Neural cell (in vitro differentiated cells): ENCODE measurements around the gene NFIA. TPM values are rescaled to one million over a fixed set of nuclear protein-coding genes. Genes with fewer than 3 reads are reported as not detected.

ENCODE experiments used
- H2AFZ ChIP-seq: fragments of 200-600, 300-800 bp; sonication (generic), shearing (Covaris generic); 2 replicates; pipeline ENCODE4 v1.6.0; 2014; ENCODE audit warnings: low read depth, mild to moderate bottlenecking, antibody characterized with exemption, low read length, moderate library complexity
- H3F3A ChIP-seq: fragments of 200-600 bp; shearing (Covaris generic); 2 replicates; pipeline ENCODE4 v1.6.1; 2016; ENCODE audit warnings: mild to moderate bottlenecking, moderate library complexity, mixed read lengths, antibody characterized with exemption, low read length; ENCODE audit not compliant: insufficient read depth, poor library complexity, severe bottlenecking
- H3K27ac ChIP-seq: fragments of 200-600, 300-800 bp; sonication (generic), shearing (Covaris generic); 2 replicates; pipeline ENCODE4 v1.5.1; 2014; ENCODE audit warnings: mild to moderate bottlenecking, low read length, moderate library complexity
- H3K27me3 ChIP-seq: fragments of 300-800, 200-600 bp; sonication (generic), shearing (Covaris generic); 2 replicates; pipeline ENCODE4 v1.6.0; 2014; ENCODE audit warnings: mild to moderate bottlenecking, low read depth, low read length, moderate library complexity; ENCODE audit not compliant: insufficient read depth
- H3K36me3 ChIP-seq: fragments of 300-800, 200-600 bp; sonication (generic), shearing (Covaris generic); 2 replicates; pipeline ENCODE4 v1.5.1; 2014; ENCODE audit warnings: mild to moderate bottlenecking, antibody characterized with exemption, low read length, moderate library complexity; ENCODE audit not compliant: insufficient read depth
- H3K4me2 ChIP-seq: fragments of 300-800, 200-600 bp; sonication (generic), shearing (Covaris generic); 2 replicates; pipeline ENCODE4 v1.6.0; 2014; ENCODE audit warnings: mild to moderate bottlenecking, low read length
- H3K4me3 ChIP-seq: fragments of 300-800, 200-600 bp; sonication (generic), shearing (Covaris generic); 2 replicates; pipeline ENCODE4 v1.5.1; 2014; ENCODE audit warnings: mild to moderate bottlenecking, low read length, moderate library complexity
- H3K79me2 ChIP-seq: fragments of 200-600 bp; shearing (Covaris generic); replicated peaks from 2 replicates; pipeline ENCODE4 v1.6.0; 2014; ENCODE audit warnings: mild to moderate bottlenecking, low read length, moderate library complexity; ENCODE audit not compliant: insufficient read depth
- H3K9ac ChIP-seq: fragments of 300-800, 200-600 bp; sonication (generic), shearing (Covaris generic); 2 replicates; pipeline ENCODE4 v1.6.1; 2016; ENCODE audit warnings: mild to moderate bottlenecking, low read length, mixed read lengths
- H3K9me2 ChIP-seq: fragments of 200-600 bp; shearing (Covaris generic); 2 replicates; pipeline ENCODE4 v1.6.1; 2016; ENCODE audit warnings: mild to moderate bottlenecking, low read length, mixed read lengths; ENCODE audit not compliant: insufficient read depth
- H3K9me3 ChIP-seq: fragments of 200-600, 300-800 bp; sonication (generic), shearing (Covaris generic); 2 replicates; pipeline ENCODE4 v1.6.1; 2016; ENCODE audit warnings: mild to moderate bottlenecking, mixed run types, low read length, moderate library complexity, mixed read lengths
- H4K20me1 ChIP-seq: fragments of 200-600 bp; shearing (Covaris generic); 2 replicates; pipeline ENCODE4 v1.6.1; 2016; ENCODE audit warnings: mild to moderate bottlenecking, mixed run types; ENCODE audit not compliant: insufficient read depth
- EZH2 ChIP-seq: fragments of 200-600, 300-800 bp; shearing (Covaris generic), sonication (generic); IDR thresholded peaks from 2 replicates; pipeline ENCODE4 v1.6.1; 2014; ENCODE audit warnings: antibody characterized with exemption, low read length, borderline replicate concordance, mild to moderate bottlenecking; ENCODE audit not compliant: insufficient read depth, poor library complexity, severe bottlenecking
- MXI1 ChIP-seq: fragments of 450-650 bp; conservative IDR thresholded peaks from 2 replicates; pipeline ENCODE4 v1.6.1; 2014; ENCODE audit warnings: antibody characterized with exemption, mild to moderate bottlenecking; ENCODE audit not compliant: poor library complexity, severe bottlenecking
- POLR2AphosphoS5 ChIP-seq: IDR thresholded peaks from 2 replicates; pipeline ENCODE4 v1.6.1; 2012
- RAD21 ChIP-seq: fragments of 450-650 bp; conservative IDR thresholded peaks from 2 replicates; pipeline ENCODE4 v1.6.1; 2014; ENCODE audit warnings: antibody characterized with exemption, mild to moderate bottlenecking, moderate library complexity
- SMC3 ChIP-seq: fragments of 450-650 bp; conservative IDR thresholded peaks from 2 replicates; pipeline ENCODE4 v1.6.1; 2014; ENCODE audit warnings: antibody characterized with exemption, mild to moderate bottlenecking, moderate library complexity; ENCODE audit not compliant: poor library complexity
- TAF1 ChIP-seq: IDR thresholded peaks from 2 replicates; pipeline ENCODE4 v1.6.1; 2012; ENCODE audit warnings: low read depth
- polyA plus RNA-seq: library from polyadenylated mRNA; depleted of rRNA; stranded (reverse); fragments of >200 nt; gene quantifications from 2 replicates; pipeline ENCODE4 v1.2.3, GENCODE V29; 2014
- TF ChIP-seq, protein P1 (sequence below): fragments of 450-650 bp; IDR thresholded peaks from 2 replicates; pipeline ENCODE4 v1.5.1; 2014; ENCODE audit warnings: antibody characterized with exemption, mild to moderate bottlenecking, moderate library complexity; ENCODE audit not compliant: poor library complexity, severe bottlenecking
- TF ChIP-seq, protein P2 (sequence below): IDR thresholded peaks from 2 replicates; pipeline ENCODE4 v1.6.1; 2012; ENCODE audit warnings: borderline replicate concordance

The NFIA gene
- polyA plus RNA-seq, 1 donor from 2014 or later: 0.47 TPM

- H3K27me3 ChIP-seq: peaks cover 4% of the 10 kb centered on the region
- no peak overlapping the region for H3K4me3 ChIP-seq
- H3K27ac ChIP-seq: no peak overlapping the region
- no peak overlapping the region for H3K4me2 ChIP-seq
- no peaks in the 10 kb centered on the region for H3K36me3 ChIP-seq
- H2AFZ ChIP-seq: no peak overlapping the region
- H3K9me3 ChIP-seq: no peaks in the 10 kb centered on the region
- TF ChIP-seq SMC3 (no peak), MXI1 (no peak), RAD21 (no peak)
- no peaks in the 10 kb centered on the region for H4K20me1 ChIP-seq
- H3K79me2 ChIP-seq: no peaks in the 10 kb centered on the region
- H3F3A ChIP-seq: no peaks in the 10 kb centered on the region
- H3K9ac ChIP-seq: no peak overlapping the region
- H3K9me2 ChIP-seq: no peaks in the 10 kb centered on the region
These were observed 363.0 kb downstream of the NFIA start for GRCh38 chr1:61445269-61445825.

DNA sequence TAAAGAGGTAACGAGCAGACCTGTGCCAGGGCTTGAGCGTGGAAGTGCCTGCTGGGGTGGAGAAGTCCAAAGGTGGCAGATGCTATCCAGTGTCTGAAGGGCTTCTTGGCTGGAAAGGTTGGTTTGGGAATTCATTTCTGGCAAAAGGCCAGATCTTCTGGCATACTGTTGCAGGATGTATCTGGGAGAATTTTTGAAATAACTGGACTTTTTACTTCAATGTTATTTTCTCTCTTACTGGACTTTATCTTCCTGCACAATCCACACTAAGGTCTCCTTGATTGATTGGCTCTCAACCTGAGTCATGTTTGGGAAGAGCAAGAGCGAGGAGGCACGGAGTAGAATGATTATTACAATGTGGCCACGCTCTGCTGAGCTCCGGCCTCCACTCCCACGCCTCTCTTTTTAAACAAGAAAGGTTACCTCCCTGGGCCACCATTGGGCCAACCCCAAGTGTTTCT, 364.2 kb downstream of the NFIA start:
- H3K9me2 ChIP-seq: no peaks in the 10 kb centered on the region
- no peak overlapping the region for H3K4me2 ChIP-seq
- peaks cover 8% of the 10 kb centered on the region for H3K27me3 ChIP-seq
- no peak overlapping the region for H3K27ac ChIP-seq
- no peak overlapping the region for H2AFZ ChIP-seq
- H3K36me3 ChIP-seq: no peaks in the 10 kb centered on the region
- H4K20me1 ChIP-seq: no peaks in the 10 kb centered on the region
- H3F3A ChIP-seq: no peaks in the 10 kb centered on the region
- no peaks in the 10 kb centered on the region for H3K9me3 ChIP-seq
- H3K9ac ChIP-seq: no peak overlapping the region
- no peak overlapping the region for H3K4me3 ChIP-seq
- no peaks in the 10 kb centered on the region for H3K79me2 ChIP-seq
- TF ChIP-seq EZH2 (no peak), SMC3 (no peak), RAD21 (no peak), TAF1 (no peak), MXI1 (no peak), POLR2AphosphoS5 (no peak)
- TF ChIP-seq, protein P1, sequence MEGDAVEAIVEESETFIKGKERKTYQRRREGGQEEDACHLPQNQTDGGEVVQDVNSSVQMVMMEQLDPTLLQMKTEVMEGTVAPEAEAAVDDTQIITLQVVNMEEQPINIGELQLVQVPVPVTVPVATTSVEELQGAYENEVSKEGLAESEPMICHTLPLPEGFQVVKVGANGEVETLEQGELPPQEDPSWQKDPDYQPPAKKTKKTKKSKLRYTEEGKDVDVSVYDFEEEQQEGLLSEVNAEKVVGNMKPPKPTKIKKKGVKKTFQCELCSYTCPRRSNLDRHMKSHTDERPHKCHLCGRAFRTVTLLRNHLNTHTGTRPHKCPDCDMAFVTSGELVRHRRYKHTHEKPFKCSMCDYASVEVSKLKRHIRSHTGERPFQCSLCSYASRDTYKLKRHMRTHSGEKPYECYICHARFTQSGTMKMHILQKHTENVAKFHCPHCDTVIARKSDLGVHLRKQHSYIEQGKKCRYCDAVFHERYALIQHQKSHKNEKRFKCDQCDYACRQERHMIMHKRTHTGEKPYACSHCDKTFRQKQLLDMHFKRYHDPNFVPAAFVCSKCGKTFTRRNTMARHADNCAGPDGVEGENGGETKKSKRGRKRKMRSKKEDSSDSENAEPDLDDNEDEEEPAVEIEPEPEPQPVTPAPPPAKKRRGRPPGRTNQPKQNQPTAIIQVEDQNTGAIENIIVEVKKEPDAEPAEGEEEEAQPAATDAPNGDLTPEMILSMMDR: no peak
- TF ChIP-seq, protein P2, sequence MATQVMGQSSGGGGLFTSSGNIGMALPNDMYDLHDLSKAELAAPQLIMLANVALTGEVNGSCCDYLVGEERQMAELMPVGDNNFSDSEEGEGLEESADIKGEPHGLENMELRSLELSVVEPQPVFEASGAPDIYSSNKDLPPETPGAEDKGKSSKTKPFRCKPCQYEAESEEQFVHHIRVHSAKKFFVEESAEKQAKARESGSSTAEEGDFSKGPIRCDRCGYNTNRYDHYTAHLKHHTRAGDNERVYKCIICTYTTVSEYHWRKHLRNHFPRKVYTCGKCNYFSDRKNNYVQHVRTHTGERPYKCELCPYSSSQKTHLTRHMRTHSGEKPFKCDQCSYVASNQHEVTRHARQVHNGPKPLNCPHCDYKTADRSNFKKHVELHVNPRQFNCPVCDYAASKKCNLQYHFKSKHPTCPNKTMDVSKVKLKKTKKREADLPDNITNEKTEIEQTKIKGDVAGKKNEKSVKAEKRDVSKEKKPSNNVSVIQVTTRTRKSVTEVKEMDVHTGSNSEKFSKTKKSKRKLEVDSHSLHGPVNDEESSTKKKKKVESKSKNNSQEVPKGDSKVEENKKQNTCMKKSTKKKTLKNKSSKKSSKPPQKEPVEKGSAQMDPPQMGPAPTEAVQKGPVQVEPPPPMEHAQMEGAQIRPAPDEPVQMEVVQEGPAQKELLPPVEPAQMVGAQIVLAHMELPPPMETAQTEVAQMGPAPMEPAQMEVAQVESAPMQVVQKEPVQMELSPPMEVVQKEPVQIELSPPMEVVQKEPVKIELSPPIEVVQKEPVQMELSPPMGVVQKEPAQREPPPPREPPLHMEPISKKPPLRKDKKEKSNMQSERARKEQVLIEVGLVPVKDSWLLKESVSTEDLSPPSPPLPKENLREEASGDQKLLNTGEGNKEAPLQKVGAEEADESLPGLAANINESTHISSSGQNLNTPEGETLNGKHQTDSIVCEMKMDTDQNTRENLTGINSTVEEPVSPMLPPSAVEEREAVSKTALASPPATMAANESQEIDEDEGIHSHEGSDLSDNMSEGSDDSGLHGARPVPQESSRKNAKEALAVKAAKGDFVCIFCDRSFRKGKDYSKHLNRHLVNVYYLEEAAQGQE: no peak
